ENCODE data around the gene DNMT3A.
A peak's percentile ranks its signal among the peaks of the same experiment; 100 is the strongest.

The DNMT3A gene

DNA sequence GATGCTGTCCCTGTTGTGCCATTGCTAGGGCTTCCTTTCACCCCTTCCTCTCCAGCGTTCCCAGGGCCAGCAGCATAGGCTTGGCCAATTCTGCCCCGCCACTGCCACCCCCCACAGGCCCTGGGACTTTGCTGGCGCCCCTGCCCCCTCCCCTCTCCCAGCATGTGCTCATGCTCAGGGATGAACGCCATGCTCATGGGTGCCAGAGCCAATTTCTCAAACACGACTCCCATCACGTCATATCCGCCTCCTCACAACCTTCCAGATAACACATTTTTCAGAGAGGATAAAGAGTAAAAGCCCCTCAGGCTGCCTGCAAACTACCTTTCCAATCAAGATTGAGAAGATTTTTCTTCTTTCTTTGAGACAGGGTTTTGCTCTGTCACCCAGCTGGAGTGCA lies 48.6 kb downstream of the DNMT3A start:
- H3K27me3 ChIP-seq = no peaks in the 10 kb centered on the region
- peak overlapping the region; percentile 84; the same call in 1 of the 2 replicates for H3K27ac ChIP-seq
- no peak overlapping the region for H3K4me3 ChIP-seq
- H3K9ac ChIP-seq = 0 out of 2 replicates have a peak overlapping the region, but pooled peaks have one; percentile 72
- H3K36me3 ChIP-seq = peaks cover 4% of the 10 kb centered on the region; the same call in 1 of the 2 replicates
- H3K4me1 ChIP-seq = peaks cover 99% of the 10 kb centered on the region
- peak overlapping the region; percentile 94 for H3K4me2 ChIP-seq
- H4K20me1 ChIP-seq = no peaks in the 10 kb centered on the region
- H3K9me3 ChIP-seq = no peaks in the 10 kb centered on the region
- no peak for TF ChIP-seq Cebpa-rat (IDR thresholded peaks at IDR 0.05)

- H3K4me2 ChIP-seq = peak overlapping the region; percentile 94
- no peaks in the 10 kb centered on the region for H3K27me3 ChIP-seq
- TF ChIP-seq Cebpa-rat (IDR thresholded peaks at IDR 0.05) = no peak
- no peaks in the 10 kb centered on the region for H3K36me3 ChIP-seq
- no peak overlapping the region for H3K9ac ChIP-seq
- H3K4me3 ChIP-seq = no peak overlapping the region
- H4K20me1 ChIP-seq = no peaks in the 10 kb centered on the region
- peak overlapping the region; percentile 84 for H3K27ac ChIP-seq
- peaks cover 93% of the 10 kb centered on the region for H3K4me1 ChIP-seq
- H3K9me3 ChIP-seq = no peaks in the 10 kb centered on the region
These were observed 49.3 kb downstream of the DNMT3A start for GRCh38 chr2:25292408-25292807.

GRCh38 chr2:25290811-25291495 lies 50.8 kb downstream of the DNMT3A start:
- peaks cover 93% of the 10 kb centered on the region for H3K4me1 ChIP-seq
- H4K20me1 ChIP-seq = no peaks in the 10 kb centered on the region
- no peaks in the 10 kb centered on the region for H3K36me3 ChIP-seq
- H3K4me3 ChIP-seq = 0 out of 2 replicates have a peak overlapping the region, but pooled peaks have one; percentile 25
- no peaks in the 10 kb centered on the region for H3K9me3 ChIP-seq
- H3K9ac ChIP-seq = 0 out of 2 replicates have a peak overlapping the region, but pooled peaks have one; percentile 21
- H3K4me2 ChIP-seq = peak overlapping the region; percentile 94
- peak overlapping the region; percentile 84 for H3K27ac ChIP-seq
- no peaks in the 10 kb centered on the region for H3K27me3 ChIP-seq
- no peak for TF ChIP-seq Cebpa-rat (IDR thresholded peaks at IDR 0.05)

GRCh38 chr2:25286723-25287483 lies 54.8 kb downstream of the DNMT3A start:
- Histone ChIP-seq H3K4me2 (peak overlapping the region; percentile 83), H3K27me3 (no peaks in the 10 kb centered on the region), H4K20me1 (no peaks in the 10 kb centered on the region), H3K9me3 (no peaks in the 10 kb centered on the region), H3K9ac (no peak overlapping the region), H3K4me1 (peaks cover 65% of the 10 kb centered on the region), H3K27ac (peak overlapping the region; percentile 68), H3K4me3 (no peak overlapping the region), H3K36me3 (peaks cover 12% of the 10 kb centered on the region)
- no peak for TF ChIP-seq Cebpa-rat (IDR thresholded peaks at IDR 0.05)

DNA sequence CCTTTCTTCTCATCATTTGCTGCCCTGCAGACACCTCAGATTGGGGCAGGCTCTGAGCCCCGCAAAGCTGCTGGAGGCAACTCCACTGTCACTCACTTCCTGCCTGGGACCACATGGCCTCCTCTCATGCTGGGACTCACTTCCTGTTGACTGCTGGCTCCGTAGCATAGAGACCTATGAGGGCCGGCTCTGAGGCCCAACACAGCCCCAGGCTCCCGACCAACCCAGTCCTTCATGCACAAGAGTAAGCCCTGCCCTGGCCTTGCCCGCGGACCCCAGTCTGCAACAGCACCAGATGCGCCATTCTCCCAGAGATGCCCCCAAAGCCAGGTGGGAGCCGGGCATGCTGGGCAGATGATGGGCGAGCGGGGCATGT lies 55.7 kb downstream of the DNMT3A start:
- no peak overlapping the region for H3K4me3 ChIP-seq
- peaks cover 18% of the 10 kb centered on the region for H3K36me3 ChIP-seq

GRCh38 chr2:25285265-25286024 lies 56.3 kb downstream of the DNMT3A start:
- Histone ChIP-seq H3K9me3 (no peaks in the 10 kb centered on the region), H3K27me3 (no peaks in the 10 kb centered on the region), H3K4me2 (peak overlapping the region; percentile 83), H3K4me1 (peaks cover 57% of the 10 kb centered on the region), H3K9ac (no peak overlapping the region), H3K36me3 (peaks cover 24% of the 10 kb centered on the region), H3K4me3 (no peak overlapping the region), H4K20me1 (no peaks in the 10 kb centered on the region), H3K27ac (peak overlapping the region; percentile 68)
- no peak for TF ChIP-seq Cebpa-rat (IDR thresholded peaks at IDR 0.05)

More for the DNA sequence above, 55.7 kb downstream of the DNMT3A start:
- Histone ChIP-seq H3K9ac (no peak overlapping the region), H3K4me1 (peaks cover 57% of the 10 kb centered on the region), H4K20me1 (no peaks in the 10 kb centered on the region), H3K9me3 (no peaks in the 10 kb centered on the region), H3K27ac (peak overlapping the region; percentile 68), H3K4me2 (peak overlapping the region; percentile 83), H3K27me3 (no peaks in the 10 kb centered on the region)
- no peak for TF ChIP-seq Cebpa-rat (IDR thresholded peaks at IDR 0.05)

DNA sequence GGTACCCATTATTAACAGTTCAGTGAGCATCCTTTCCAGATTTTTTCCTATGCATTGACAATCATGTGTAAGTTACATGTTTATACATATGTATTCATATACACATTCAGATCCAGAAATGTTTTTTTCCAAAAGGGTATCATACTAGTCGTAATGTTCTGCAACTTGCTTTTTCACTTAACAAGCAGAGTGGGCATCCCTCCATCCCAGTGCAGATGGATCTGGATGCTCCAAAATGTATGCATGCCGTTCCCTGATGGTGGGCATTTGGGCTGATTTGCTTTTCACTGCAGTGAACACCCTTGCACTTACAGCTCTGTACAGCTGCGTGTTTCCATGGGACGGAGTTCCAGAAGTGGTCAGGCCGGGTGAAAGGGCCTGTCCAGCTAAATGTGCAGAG lies 57.0 kb downstream of the DNMT3A start:
- no peaks in the 10 kb centered on the region for H3K9me3 ChIP-seq
- H3K4me2 ChIP-seq = peak overlapping the region; percentile 83; the same call in 1 of the 2 replicates
- H3K4me3 ChIP-seq = no peak overlapping the region
- H3K9ac ChIP-seq = no peak overlapping the region
- no peaks in the 10 kb centered on the region for H3K27me3 ChIP-seq
- TF ChIP-seq Cebpa-rat (IDR thresholded peaks at IDR 0.05) = no peak
- H3K36me3 ChIP-seq = peaks cover 25% of the 10 kb centered on the region
- H3K4me1 ChIP-seq = peaks cover 57% of the 10 kb centered on the region
- no peak overlapping the region for H3K27ac ChIP-seq
- no peaks in the 10 kb centered on the region for H4K20me1 ChIP-seq

GRCh38 chr2:25283921-25284320 lies 57.8 kb downstream of the DNMT3A start:
- H3K9ac ChIP-seq = no peak overlapping the region
- peaks cover 25% of the 10 kb centered on the region for H3K36me3 ChIP-seq
- no peak overlapping the region for H3K4me3 ChIP-seq
- H3K4me1 ChIP-seq = peaks cover 57% of the 10 kb centered on the region
- TF ChIP-seq Cebpa-rat (IDR thresholded peaks at IDR 0.05) = no peak
- H3K4me2 ChIP-seq = no peak overlapping the region
- H4K20me1 ChIP-seq = no peaks in the 10 kb centered on the region
- H3K9me3 ChIP-seq = no peaks in the 10 kb centered on the region
- no peaks in the 10 kb centered on the region for H3K27me3 ChIP-seq
- no peak overlapping the region for H3K27ac ChIP-seq

- TF ChIP-seq Cebpa-rat (IDR thresholded peaks at IDR 0.05) = no peak
- Histone ChIP-seq H3K4me3 (no peak overlapping the region), H3K27ac (no peak overlapping the region), H3K9ac (no peak overlapping the region), H3K27me3 (no peaks in the 10 kb centered on the region), H3K36me3 (peaks cover 25% of the 10 kb centered on the region), H3K4me1 (peaks cover 64% of the 10 kb centered on the region), H3K4me2 (no peak overlapping the region), H4K20me1 (no peaks in the 10 kb centered on the region), H3K9me3 (no peaks in the 10 kb centered on the region)
These were observed 59.8 kb downstream of the DNMT3A start for GRCh38 chr2:25281941-25282340.

Data from BLaER1 (cell line).